Neural crest cell (in vitro differentiated cells): ENCODE results near the gene ATAD3A. TPM values are rescaled to one million over a fixed set of nuclear protein-coding genes. Genes with fewer than 3 reads are reported as not detected.

Experiments used
- DNase-seq: peaks from one replicate; pipeline ENCODE4 v3.0.0; 2021; ENCODE audit warnings: low read depth, mixed read lengths, low spot score
- H3K27ac Mint-ChIP-seq: one replicate; pipeline ENCODE4 v1.8.0; 2021; ENCODE audit warnings: mild to moderate bottlenecking, mixed read lengths; ENCODE audit not compliant: unreplicated experiment
- H3K27me3 Mint-ChIP-seq: 2 replicates; pipeline ENCODE4 v1.8.0; 2021; ENCODE audit warnings: low read depth, mild to moderate bottlenecking, mixed read lengths
- H3K36me3 Mint-ChIP-seq: 2 replicates; pipeline ENCODE4 v1.8.0; 2021; ENCODE audit warnings: low read depth, mild to moderate bottlenecking, mixed read lengths
- H3K4me1 Mint-ChIP-seq: 2 replicates; pipeline ENCODE4 v1.8.0; 2021; ENCODE audit warnings: mixed read lengths
- H3K4me3 Mint-ChIP-seq: one replicate; pipeline ENCODE4 v1.8.0; 2021; ENCODE audit warnings: mild to moderate bottlenecking, mixed read lengths
- H3K9me3 Mint-ChIP-seq: 2 replicates; pipeline ENCODE4 v1.8.0; 2021; ENCODE audit warnings: mixed read lengths
- CTCF ChIP-seq: fragments of 200-600 bp; sonication (generic); conservative IDR thresholded peaks from 2 replicates; pipeline ENCODE4 v1.5.0; 2021; ENCODE audit warnings: antibody characterized with exemption, mild to moderate bottlenecking
- total RNA-seq: library from RNA; stranded (reverse); gene quantifications from 2 replicates; pipeline ENCODE4 v1.2.1, GENCODE V29; 2021

ATAD3A gene
- total RNA-seq, 1 donor from 2014 or later = 54.4 TPM

GRCh38 chr1:1537626-1538250 lies 25.8 kb downstream of the ATAD3A start:
- Mint-ChIP-seq H3K9me3 (no peaks in the 10 kb centered on the region), H3K4me1 (peaks cover 11% of the 10 kb centered on the region), H3K4me3 (peak overlapping the region; percentile 77), H3K36me3 (peaks cover 7% of the 10 kb centered on the region), H3K27me3 (peaks cover 8% of the 10 kb centered on the region), H3K27ac (no peak overlapping the region)
- no peak for TF ChIP-seq CTCF
- DNase-seq = no peak

GRCh38 chr1:1538334-1538733 lies 26.4 kb downstream of the ATAD3A start:
- no peak overlapping the region for H3K27ac Mint-ChIP-seq
- peaks cover 11% of the 10 kb centered on the region for H3K4me1 Mint-ChIP-seq
- no peaks in the 10 kb centered on the region for H3K9me3 Mint-ChIP-seq
- TF ChIP-seq CTCF = no peak
- peaks cover 7% of the 10 kb centered on the region for H3K36me3 Mint-ChIP-seq
- DNase-seq = no peak
- H3K27me3 Mint-ChIP-seq = peaks cover 8% of the 10 kb centered on the region
- H3K4me3 Mint-ChIP-seq = peak overlapping the region; percentile 77

DNA sequence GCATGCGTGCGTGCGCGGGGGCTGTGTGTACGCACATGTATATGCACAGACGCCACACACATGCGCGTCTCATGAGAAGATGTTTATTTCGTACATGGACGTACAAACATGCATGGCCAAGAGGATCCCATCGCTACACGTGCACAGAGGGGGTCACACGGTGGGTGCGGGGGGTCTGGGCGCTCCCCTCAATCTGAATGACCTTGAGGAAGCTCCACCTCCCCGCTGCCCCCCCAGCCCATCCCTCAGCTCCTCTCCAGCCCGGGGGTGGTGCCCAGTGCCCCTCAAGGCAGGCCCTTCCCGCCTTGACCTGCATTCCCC lies 27.0 kb downstream of the ATAD3A start:
- peaks cover 8% of the 10 kb centered on the region for H3K27me3 Mint-ChIP-seq
- H3K36me3 Mint-ChIP-seq = peaks cover 7% of the 10 kb centered on the region
- H3K4me1 Mint-ChIP-seq = peaks cover 11% of the 10 kb centered on the region
- H3K9me3 Mint-ChIP-seq = no peaks in the 10 kb centered on the region
- H3K27ac Mint-ChIP-seq = no peak overlapping the region
- no peak for TF ChIP-seq CTCF
- DNase-seq = no peak
- peak overlapping the region; percentile 77 for H3K4me3 Mint-ChIP-seq

- no peaks in the 10 kb centered on the region for H3K9me3 Mint-ChIP-seq
- peaks cover 8% of the 10 kb centered on the region for H3K27me3 Mint-ChIP-seq
- peaks cover 11% of the 10 kb centered on the region for H3K4me1 Mint-ChIP-seq
- DNase-seq = no peak
- TF ChIP-seq CTCF = no peak
- H3K4me3 Mint-ChIP-seq = peak overlapping the region; percentile 77
- H3K27ac Mint-ChIP-seq = no peak overlapping the region
- H3K36me3 Mint-ChIP-seq = peaks cover 7% of the 10 kb centered on the region
These were observed 27.5 kb downstream of the ATAD3A start for GRCh38 chr1:1539310-1540089.

- H3K4me3 Mint-ChIP-seq = peak within 1 kb of the TSS; percentile 83
- no peak for TF ChIP-seq CTCF
These were observed 28.3 kb downstream of the ATAD3A start, which contains the start of gene TMEM240 for GRCh38 chr1:1540090-1540817. TMEM240 (minus strand) TSS chr1:1540624; CDS start chr1:1540346, 278 bp downstream.

More at GRCh38 chr1:1540090-1540817, 28.3 kb downstream of the ATAD3A start, which contains the start of gene TMEM240:
- peak within 1 kb of the TSS; percentile 27 for H3K27ac Mint-ChIP-seq
- peak; percentile 66 for DNase-seq
- H3K9me3 Mint-ChIP-seq = no peaks in the 10 kb centered on the region
- peaks cover 8% of the 10 kb centered on the region for H3K27me3 Mint-ChIP-seq
- H3K4me1 Mint-ChIP-seq = peaks cover 11% of the 10 kb centered on the region
- H3K36me3 Mint-ChIP-seq = peaks cover 7% of the 10 kb centered on the region
